Mesendoderm (in vitro differentiated cells): ENCODE data around the gene TMEM154.

Experiments used
- DNase-seq: peaks from one replicate; pipeline ENCODE4 v3.0.0; 2013
- H2AK5ac ChIP-seq: 2 replicates; pipeline ENCODE4 v1.6.1; 2013; ENCODE audit warnings: low read length, inconsistent platforms
- H2BK120ac ChIP-seq: 2 replicates; pipeline ENCODE4 v1.6.1; 2013; ENCODE audit warnings: low read depth, mild to moderate bottlenecking, low read length, moderate library complexity, mixed read lengths
- H2BK15ac ChIP-seq: replicated peaks from 2 replicates; pipeline ENCODE4 v1.6.1; 2013; ENCODE audit warnings: low read depth, mild to moderate bottlenecking, moderate library complexity
- H2BK5ac ChIP-seq: 2 replicates; pipeline ENCODE4 v1.6.1; 2013; ENCODE audit warnings: low read length, inconsistent platforms
- H3K18ac ChIP-seq: 2 replicates; pipeline ENCODE4 v1.6.1; 2013; ENCODE audit warnings: mild to moderate bottlenecking, low read length, mixed read lengths
- H3K23ac ChIP-seq: one replicate; pipeline ENCODE4 v1.6.1; 2013; ENCODE audit warnings: low read length
- H3K27ac ChIP-seq: 2 replicates; pipeline ENCODE4 v1.5.1; 2013; ENCODE audit warnings: low read depth, mild to moderate bottlenecking, inconsistent platforms, low read length, moderate library complexity
- H3K27me3 ChIP-seq: 2 replicates; pipeline ENCODE4 v1.6.1; 2013; ENCODE audit warnings: low read length, control low read depth, mild to moderate bottlenecking, inconsistent platforms; ENCODE audit not compliant: insufficient read depth, poor library complexity
- H3K36me3 ChIP-seq: 2 replicates; pipeline ENCODE4 v1.6.1; 2013; ENCODE audit warnings: low read length, inconsistent platforms; ENCODE audit not compliant: control insufficient read depth, insufficient read depth
- H3K4ac ChIP-seq: one replicate; pipeline ENCODE4 v1.6.1; 2013; ENCODE audit warnings: low read depth, mild to moderate bottlenecking, low read length, moderate library complexity
- H3K4me1 ChIP-seq: 2 replicates; pipeline ENCODE4 v1.6.1; 2013; ENCODE audit warnings: low read depth, low read length, inconsistent platforms; ENCODE audit not compliant: control insufficient read depth
- H3K4me2 ChIP-seq: 2 replicates; pipeline ENCODE4 v1.6.1; 2013; ENCODE audit warnings: low read length
- H3K4me3 ChIP-seq: 2 replicates; pipeline ENCODE4 v1.5.1; 2013; ENCODE audit warnings: mild to moderate bottlenecking, low read length
- H3K56ac ChIP-seq: one replicate; pipeline ENCODE4 v1.6.1; 2013; ENCODE audit warnings: low read length
- H3K79me1 ChIP-seq: 2 replicates; pipeline ENCODE4 v1.6.1; 2013; ENCODE audit warnings: low read length, inconsistent platforms
- H3K79me2 ChIP-seq: 2 replicates; pipeline ENCODE4 v1.6.1; 2013; ENCODE audit warnings: mild to moderate bottlenecking, low read length; ENCODE audit not compliant: control insufficient read depth, insufficient read depth
- H3K9ac ChIP-seq: 2 replicates; pipeline ENCODE4 v1.6.1; 2013; ENCODE audit warnings: low read length, inconsistent platforms
- H4K5ac ChIP-seq: one replicate; pipeline ENCODE4 v1.6.1; 2013; ENCODE audit warnings: low read length
- H4K8ac ChIP-seq: one replicate; pipeline ENCODE4 v1.6.1; 2013; ENCODE audit warnings: low read depth, mild to moderate bottlenecking, control low read depth, low read length, moderate library complexity
- WGBS: extraction: QIAGEN DNeasy Blood & Tissue Kit; methylation state at CpG from one replicate; pipeline ENCODE4 v1.1.7; 2013; ENCODE audit warnings: low lambda C conversion rate, missing lambda C conversion rate; ENCODE audit not compliant: insufficient coverage; ENCODE audit errors: extremely low coverage; 5-methylcytosine and 5-hydroxymethylcytosine counted together

The TMEM154 gene

GRCh38 chr4:152599636-152600035 is 80.2 kb downstream of the TMEM154 start:
- H2BK15ac ChIP-seq = no peak overlapping the region
- H2BK120ac ChIP-seq = no peak overlapping the region
- no peaks in the 10 kb centered on the region for H3K27me3 ChIP-seq
- H3K4ac ChIP-seq = no peak overlapping the region
- H3K18ac ChIP-seq = no peak overlapping the region
- H2BK5ac ChIP-seq = no peak overlapping the region
- H4K5ac ChIP-seq = no peak overlapping the region
- no peak overlapping the region for H2AK5ac ChIP-seq
- DNase-seq = no peak
- WGBS = no CpG with 5 or more reads among the region's 1 CpG
- H3K79me1 ChIP-seq = no peaks in the 10 kb centered on the region
- H3K4me3 ChIP-seq = no peak overlapping the region
- H3K9ac ChIP-seq = no peak overlapping the region
- no peak overlapping the region for H3K23ac ChIP-seq
- no peak overlapping the region for H3K27ac ChIP-seq
- no peak overlapping the region for H3K56ac ChIP-seq
- no peaks in the 10 kb centered on the region for H3K36me3 ChIP-seq
- no peaks in the 10 kb centered on the region for H3K79me2 ChIP-seq
- H3K4me2 ChIP-seq = no peak overlapping the region
- H3K4me1 ChIP-seq = no peaks in the 10 kb centered on the region
- H4K8ac ChIP-seq = no peak overlapping the region

- Histone ChIP-seq H4K8ac (no peak overlapping the region), H3K4ac (no peak overlapping the region), H3K36me3 (no peaks in the 10 kb centered on the region), H3K79me1 (no peaks in the 10 kb centered on the region), H3K27ac (no peak overlapping the region), H3K23ac (no peak overlapping the region), H3K27me3 (no peaks in the 10 kb centered on the region), H3K79me2 (no peaks in the 10 kb centered on the region), H4K5ac (no peak overlapping the region), H3K9ac (no peak overlapping the region), H3K4me3 (no peak overlapping the region), H3K4me1 (no peaks in the 10 kb centered on the region), H3K4me2 (no peak overlapping the region), H2BK15ac (no peak overlapping the region), H2AK5ac (no peak overlapping the region), H2BK5ac (no peak overlapping the region), H3K56ac (no peak overlapping the region), H3K18ac (no peak overlapping the region), H2BK120ac (no peak overlapping the region)
- DNase-seq = no peak
- WGBS = no CpG with 5 or more reads among the region's 6 CpGs
Observed at GRCh38 chr4:152599095-152599494, 80.7 kb downstream of the TMEM154 start.

GRCh38 chr4:152598454-152598853 is 81.3 kb downstream of the TMEM154 start:
- no peak overlapping the region for H3K56ac ChIP-seq
- H2AK5ac ChIP-seq = no peak overlapping the region
- H2BK120ac ChIP-seq = no peak overlapping the region
- H3K4ac ChIP-seq = no peak overlapping the region
- H3K27me3 ChIP-seq = no peaks in the 10 kb centered on the region
- no peaks in the 10 kb centered on the region for H3K79me1 ChIP-seq
- DNase-seq = no peak
- no peak overlapping the region for H4K8ac ChIP-seq
- H3K23ac ChIP-seq = no peak overlapping the region
- H3K36me3 ChIP-seq = no peaks in the 10 kb centered on the region
- no peak overlapping the region for H3K4me2 ChIP-seq
- no peak overlapping the region for H3K27ac ChIP-seq
- WGBS = no CpG with 5 or more reads among the region's 2 CpGs
- no peaks in the 10 kb centered on the region for H3K4me1 ChIP-seq
- no peak overlapping the region for H3K9ac ChIP-seq
- H3K18ac ChIP-seq = no peak overlapping the region
- no peak overlapping the region for H4K5ac ChIP-seq
- no peak overlapping the region for H2BK15ac ChIP-seq
- H3K4me3 ChIP-seq = no peak overlapping the region
- H3K79me2 ChIP-seq = no peaks in the 10 kb centered on the region
- no peak overlapping the region for H2BK5ac ChIP-seq

GRCh38 chr4:152594978-152595925 is 84.5 kb downstream of the TMEM154 start:
- no peaks in the 10 kb centered on the region for H3K27me3 ChIP-seq
- H3K56ac ChIP-seq = no peak overlapping the region
- H4K5ac ChIP-seq = no peak overlapping the region
- H2BK120ac ChIP-seq = no peak overlapping the region
- H3K79me2 ChIP-seq = no peaks in the 10 kb centered on the region
- no peak overlapping the region for H2BK15ac ChIP-seq
- peaks cover 4% of the 10 kb centered on the region for H3K4me1 ChIP-seq
- DNase-seq = no peak
- no peaks in the 10 kb centered on the region for H3K36me3 ChIP-seq
- no peaks in the 10 kb centered on the region for H3K79me1 ChIP-seq
- no peak overlapping the region for H3K4ac ChIP-seq
- H4K8ac ChIP-seq = no peak overlapping the region
- no peak overlapping the region for H3K27ac ChIP-seq
- WGBS = no CpG with 5 or more reads among the region's 11 CpGs
- no peak overlapping the region for H2AK5ac ChIP-seq
- no peak overlapping the region for H3K23ac ChIP-seq
- H3K18ac ChIP-seq = no peak overlapping the region
- no peak overlapping the region for H2BK5ac ChIP-seq
- H3K9ac ChIP-seq = no peak overlapping the region
- no peak overlapping the region for H3K4me3 ChIP-seq
- H3K4me2 ChIP-seq = no peak overlapping the region

- Histone ChIP-seq H3K4me3 (no peak overlapping the region), H3K79me2 (no peaks in the 10 kb centered on the region), H3K36me3 (no peaks in the 10 kb centered on the region), H3K23ac (no peak overlapping the region), H3K79me1 (no peaks in the 10 kb centered on the region), H3K4ac (no peak overlapping the region), H3K27ac (no peak overlapping the region), H3K4me1 (peaks cover 4% of the 10 kb centered on the region), H3K27me3 (no peaks in the 10 kb centered on the region), H2BK120ac (no peak overlapping the region), H3K56ac (no peak overlapping the region), H3K4me2 (no peak overlapping the region), H4K8ac (no peak overlapping the region), H3K18ac (no peak overlapping the region), H3K9ac (no peak overlapping the region), H2AK5ac (no peak overlapping the region), H2BK5ac (no peak overlapping the region), H4K5ac (no peak overlapping the region), H2BK15ac (no peak overlapping the region)
- whole genome bisulfite sequencing = no CpG with 5 or more reads among the region's 2 CpGs
- no peak for DNase-seq
Observed at GRCh38 chr4:152594057-152594456, 85.7 kb downstream of the TMEM154 start.
